Neural cell (in vitro differentiated cells): ENCODE measurements around the gene MTRFR.

ENCODE experiments used
- CTCF ChIP-seq: fragments of 450-650 bp; IDR thresholded peaks from 2 replicates; pipeline ENCODE4 v1.5.1; 2014; ENCODE audit warnings: antibody characterized with exemption, mild to moderate bottlenecking, moderate library complexity; ENCODE audit not compliant: poor library complexity, severe bottlenecking
- EP300 ChIP-seq: fragments of 450-650 bp; conservative IDR thresholded peaks from 2 replicates; pipeline ENCODE4 v1.6.1; 2014; ENCODE audit warnings: antibody characterized with exemption, mild to moderate bottlenecking, moderate library complexity; ENCODE audit not compliant: poor library complexity, severe bottlenecking
- MXI1 ChIP-seq: fragments of 450-650 bp; conservative IDR thresholded peaks from 2 replicates; pipeline ENCODE4 v1.6.1; 2014; ENCODE audit warnings: antibody characterized with exemption, mild to moderate bottlenecking; ENCODE audit not compliant: poor library complexity, severe bottlenecking
- SMC3 ChIP-seq: fragments of 450-650 bp; conservative IDR thresholded peaks from 2 replicates; pipeline ENCODE4 v1.6.1; 2014; ENCODE audit warnings: antibody characterized with exemption, mild to moderate bottlenecking, moderate library complexity; ENCODE audit not compliant: poor library complexity
- TAF1 ChIP-seq: IDR thresholded peaks from 2 replicates; pipeline ENCODE4 v1.6.1; 2012; ENCODE audit warnings: low read depth

GRCh38 chr12:123238330-123238682 lies 5.1 kb downstream of the MTRFR start:
- TF ChIP-seq CTCF (peak; percentile 39), EP300 (no peak), SMC3 (no peak), MXI1 (no peak), TAF1 (no peak)
